ENCODE measurements around the gene HS6ST3.

Gene HS6ST3

GRCh38 chr13:96836733-96837132 lies 746.8 kb downstream of the HS6ST3 start:
- DNase-seq (ENCODE audit: low spot score): no peak

GRCh38 chr13:96837809-96838208 lies 747.9 kb downstream of the HS6ST3 start:
- no peak for DNase-seq (ENCODE audit: low spot score)

- no peak for DNase-seq (ENCODE audit: low spot score)
These were observed 754.3 kb downstream of the HS6ST3 start for GRCh38 chr13:96844195-96844594.

GRCh38 chr13:96844616-96845015 lies 754.7 kb downstream of the HS6ST3 start:
- DNase-seq (ENCODE audit: low spot score): no peak

- DNase-seq (ENCODE audit: low spot score): no peak
These were observed 758.4 kb downstream of the HS6ST3 start for GRCh38 chr13:96848286-96848685.

GRCh38 chr13:96849091-96849490 lies 759.2 kb downstream of the HS6ST3 start:
- DNase-seq (ENCODE audit: low spot score): no peak

- no peak for DNase-seq (ENCODE audit: low spot score)
These were observed 760.7 kb downstream of the HS6ST3 start for GRCh38 chr13:96850538-96851145.

- DNase-seq (ENCODE audit: low spot score): no peak
These were observed 762.0 kb downstream of the HS6ST3 start for GRCh38 chr13:96851856-96852445.

GRCh38 chr13:96858133-96858826 lies 768.4 kb downstream of the HS6ST3 start:
- DNase-seq (ENCODE audit: low spot score): no peak

- DNase-seq (ENCODE audit: low spot score): no peak
These were observed 771.0 kb downstream of the HS6ST3 start for GRCh38 chr13:96860882-96861281.

GRCh38 chr13:96862093-96862492 lies 772.2 kb downstream of the HS6ST3 start:
- no peak for DNase-seq (ENCODE audit: low spot score)

GRCh38 chr13:96862999-96863398 lies 773.1 kb downstream of the HS6ST3 start:
- no peak for DNase-seq (ENCODE audit: low spot score)

- no peak for DNase-seq (ENCODE audit: low spot score)
These were observed 781.6 kb downstream of the HS6ST3 start for GRCh38 chr13:96871469-96871868.

- no peak for DNase-seq (ENCODE audit: low spot score)
These were observed 790.5 kb downstream of the HS6ST3 start for GRCh38 chr13:96880419-96880818.

Data from hematopoietic multipotent progenitor cell treated with erythropoietin and hydrocortisone succinate and interleukin-3 and kit ligand, for 15 days (in vitro differentiated cells).